Neural progenitor cell (in vitro differentiated cells): ENCODE data around the gene ASXL2. TPM values are rescaled to one million over a fixed set of nuclear protein-coding genes. Genes with fewer than 3 reads are reported as not detected.
"Not testable (repeated sequence)": the region's sequence is repeated elsewhere in the genome, so short reads cannot be mapped to it uniquely, and the experiment has no call there.

Experiments used
- DNase-seq: peaks from one replicate; pipeline ENCODE4 v3.0.0-alpha.2; 2016; ENCODE audit warnings: low spot score
- H2AFZ ChIP-seq: fragments of 200-600 bp; sonication (generic); replicated peaks from 2 replicates; pipeline ENCODE4 v1.6.1; 2016; ENCODE audit warnings: antibody characterized with exemption
- H3F3A ChIP-seq: fragments of 200-600 bp; sonication (generic); 2 replicates; pipeline ENCODE4 v1.6.1; 2016; ENCODE audit warnings: antibody characterized with exemption, low read depth
- H3K27ac ChIP-seq: fragments of 200-600 bp; sonication (generic); 2 replicates; pipeline ENCODE4 v1.5.1; 2016; ENCODE audit warnings: mild to moderate bottlenecking
- H3K27me3 ChIP-seq: fragments of 200-600 bp; sonication (generic); 2 replicates; pipeline ENCODE4 v1.6.1; 2016; ENCODE audit warnings: mild to moderate bottlenecking, moderate library complexity
- H3K36me3 ChIP-seq: fragments of 200-600 bp; sonication (generic); 2 replicates; pipeline ENCODE4 v1.5.1; 2016
- H3K4me1 ChIP-seq: fragments of 200-600 bp; sonication (generic); 2 replicates; pipeline ENCODE4 v1.6.1; 2016; ENCODE audit warnings: mixed run types
- H3K4me2 ChIP-seq: fragments of 200-600 bp; sonication (generic); 2 replicates; pipeline ENCODE4 v1.6.1; 2016
- H3K4me3 ChIP-seq: fragments of 200-600 bp; sonication (generic); 2 replicates; pipeline ENCODE4 v1.5.1; 2016
- H3K79me2 ChIP-seq: fragments of 200-600 bp; sonication (generic); 2 replicates; pipeline ENCODE4 v1.6.1; 2016; ENCODE audit warnings: low read depth
- H3K9ac ChIP-seq: fragments of 200-600 bp; sonication (generic); 2 replicates; pipeline ENCODE4 v1.6.1; 2016
- H3K9me3 ChIP-seq: fragments of 200-600 bp; sonication (generic); 2 replicates; pipeline ENCODE4 v1.5.1; 2016; ENCODE audit warnings: low read depth
- H4K20me1 ChIP-seq: fragments of 200-600 bp; sonication (generic); 2 replicates; pipeline ENCODE4 v1.6.1; 2016; ENCODE audit warnings: low read depth
- H3K27ac Mint-ChIP-seq: 3 replicates; pipeline ENCODE4 v1.8.0; 2021; ENCODE audit warnings: mixed read lengths
- H3K27me3 Mint-ChIP-seq: 2 replicates; pipeline ENCODE4 v1.8.0; 2022; ENCODE audit warnings: low read depth, mild to moderate bottlenecking, inconsistent platforms, moderate library complexity, mixed read lengths; ENCODE audit not compliant: insufficient read depth
- H3K36me3 Mint-ChIP-seq: 3 replicates; pipeline ENCODE4 v1.8.0; 2021; ENCODE audit warnings: mixed read lengths
- H3K4me1 Mint-ChIP-seq: 3 replicates; pipeline ENCODE4 v1.8.0; 2021; ENCODE audit warnings: mixed read lengths
- H3K4me3 Mint-ChIP-seq: 3 replicates; pipeline ENCODE4 v1.8.0; 2021; ENCODE audit warnings: mild to moderate bottlenecking, moderate library complexity, mixed read lengths
- H3K9me3 Mint-ChIP-seq: 3 replicates; pipeline ENCODE4 v1.8.0; 2020; ENCODE audit warnings: mixed read lengths
- EZH2 ChIP-seq: fragments of 200-600 bp; sonication (generic); IDR thresholded peaks from 2 replicates; pipeline ENCODE4 v1.6.1; 2017; ENCODE audit warnings: antibody characterized with exemption, mild to moderate bottlenecking, moderate library complexity
- EZH2phosphoT487 ChIP-seq: fragments of 200-600 bp; sonication (generic); IDR thresholded peaks from 2 replicates; pipeline ENCODE4 v1.6.1; 2017; ENCODE audit warnings: antibody characterized with exemption
- total RNA-seq: library from RNA; depleted of rRNA; stranded (reverse); fragments of >200 nt; gene quantifications from 2 replicates; pipeline ENCODE4 v1.2.3, GENCODE V29; 2015; ENCODE audit warnings: low replicate concordance
- TF ChIP-seq, protein P1 (sequence below): fragments of 200-600 bp; sonication (generic); IDR thresholded peaks from 2 replicates; pipeline ENCODE4 v1.5.1; 2017; ENCODE audit warnings: antibody characterized with exemption, mild to moderate bottlenecking

The ASXL2 gene
- total RNA-seq, 1 donor from 2014 or later = 8.7 TPM

- Histone ChIP-seq H3K9ac (no peak overlapping the region), H3K79me2 (no peaks in the 10 kb centered on the region), H3K27ac (no peak overlapping the region), H4K20me1 (no peaks in the 10 kb centered on the region), H2AFZ (no peak overlapping the region), H3F3A (no peaks in the 10 kb centered on the region), H3K36me3 (no peaks in the 10 kb centered on the region), H3K4me2 (no peak overlapping the region), H3K9me3 (no peaks in the 10 kb centered on the region), H3K4me3 (no peak overlapping the region), H3K27me3 (no peaks in the 10 kb centered on the region), H3K4me1 (peaks cover 9% of the 10 kb centered on the region)
- Mint-ChIP-seq H3K27ac (no peak overlapping the region), H3K36me3 (no peaks in the 10 kb centered on the region), H3K27me3 (peaks cover 5% of the 10 kb centered on the region), H3K9me3 (peaks cover 5% of the 10 kb centered on the region), H3K4me3 (no peak overlapping the region), H3K4me1 (peaks cover 12% of the 10 kb centered on the region)
- TF ChIP-seq EZH2 (no peak), EZH2phosphoT487 (no peak)
- TF ChIP-seq, protein P1, sequence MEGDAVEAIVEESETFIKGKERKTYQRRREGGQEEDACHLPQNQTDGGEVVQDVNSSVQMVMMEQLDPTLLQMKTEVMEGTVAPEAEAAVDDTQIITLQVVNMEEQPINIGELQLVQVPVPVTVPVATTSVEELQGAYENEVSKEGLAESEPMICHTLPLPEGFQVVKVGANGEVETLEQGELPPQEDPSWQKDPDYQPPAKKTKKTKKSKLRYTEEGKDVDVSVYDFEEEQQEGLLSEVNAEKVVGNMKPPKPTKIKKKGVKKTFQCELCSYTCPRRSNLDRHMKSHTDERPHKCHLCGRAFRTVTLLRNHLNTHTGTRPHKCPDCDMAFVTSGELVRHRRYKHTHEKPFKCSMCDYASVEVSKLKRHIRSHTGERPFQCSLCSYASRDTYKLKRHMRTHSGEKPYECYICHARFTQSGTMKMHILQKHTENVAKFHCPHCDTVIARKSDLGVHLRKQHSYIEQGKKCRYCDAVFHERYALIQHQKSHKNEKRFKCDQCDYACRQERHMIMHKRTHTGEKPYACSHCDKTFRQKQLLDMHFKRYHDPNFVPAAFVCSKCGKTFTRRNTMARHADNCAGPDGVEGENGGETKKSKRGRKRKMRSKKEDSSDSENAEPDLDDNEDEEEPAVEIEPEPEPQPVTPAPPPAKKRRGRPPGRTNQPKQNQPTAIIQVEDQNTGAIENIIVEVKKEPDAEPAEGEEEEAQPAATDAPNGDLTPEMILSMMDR = no peak
- DNase-seq = no peak
Measured at GRCh38 chr2:25709349-25709748, 168.9 kb downstream of the ASXL2 start.

DNA sequence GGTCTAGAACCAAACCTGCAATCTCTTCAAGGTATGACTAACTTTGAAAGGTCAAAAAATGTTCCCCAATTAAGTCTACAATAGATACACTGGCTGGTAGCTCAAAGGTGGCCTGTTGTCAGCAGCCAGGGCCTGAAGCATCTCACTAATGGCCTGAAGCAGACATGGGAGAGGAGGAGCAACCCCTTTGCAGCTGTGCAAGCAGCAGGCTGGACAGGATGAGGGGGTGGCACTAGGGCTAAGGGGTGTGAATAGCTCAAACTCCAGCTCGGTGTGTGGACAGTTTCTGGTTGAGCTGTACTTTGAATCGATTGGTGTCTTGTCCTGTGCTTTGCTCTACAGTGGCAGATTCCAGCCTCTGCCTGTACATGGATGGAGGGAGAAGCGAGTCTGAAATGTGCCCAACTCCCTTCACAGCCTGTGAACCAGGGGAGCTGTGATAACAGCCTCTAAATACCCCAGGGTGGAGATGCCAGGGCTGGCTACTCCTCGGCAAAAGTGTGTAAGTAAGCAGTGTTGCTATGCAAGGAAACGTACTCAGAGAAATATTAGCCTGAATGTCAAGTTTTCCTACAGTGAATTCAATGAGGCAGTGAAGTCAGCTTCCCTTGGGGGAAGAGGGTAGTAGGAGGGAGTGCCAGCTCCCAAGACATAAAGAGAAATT is 170.2 kb downstream of the ASXL2 start:
- no peaks in the 10 kb centered on the region for H3K36me3 ChIP-seq
- H2AFZ ChIP-seq = peak overlapping the region; percentile 52
- no peaks in the 10 kb centered on the region for H3F3A ChIP-seq
- peaks cover 9% of the 10 kb centered on the region for H3K4me1 ChIP-seq
- peaks cover 12% of the 10 kb centered on the region for H3K4me1 Mint-ChIP-seq
- no peak overlapping the region for H3K4me3 ChIP-seq
- no peaks in the 10 kb centered on the region for H3K36me3 Mint-ChIP-seq
- H3K27ac Mint-ChIP-seq = peak overlapping the region; percentile 36
- H3K27me3 ChIP-seq = no peaks in the 10 kb centered on the region
- no peak for DNase-seq
- peaks cover 5% of the 10 kb centered on the region for H3K9me3 Mint-ChIP-seq
- no peaks in the 10 kb centered on the region for H3K79me2 ChIP-seq
- no peaks in the 10 kb centered on the region for H3K9me3 ChIP-seq
- no peak overlapping the region for H3K4me2 ChIP-seq
- H4K20me1 ChIP-seq = no peaks in the 10 kb centered on the region
- no peak overlapping the region for H3K27ac ChIP-seq
- TF ChIP-seq EZH2 = no peak
- no peak for TF ChIP-seq EZH2phosphoT487
- TF ChIP-seq, protein P1 = no peak
- H3K9ac ChIP-seq = no peak overlapping the region
- H3K27me3 Mint-ChIP-seq = peaks cover 5% of the 10 kb centered on the region
- H3K4me3 Mint-ChIP-seq = no peak overlapping the region

GRCh38 chr2:25705575-25705974 is 172.7 kb downstream of the ASXL2 start:
- not testable (repeated sequence) for H3K4me1 ChIP-seq, H3K9me3 ChIP-seq, H3K79me2 ChIP-seq, H3K4me3 Mint-ChIP-seq, H3K4me3 ChIP-seq, H3K9me3 Mint-ChIP-seq, H3F3A ChIP-seq, H3K9ac ChIP-seq, H4K20me1 ChIP-seq, H3K27me3 Mint-ChIP-seq, H3K36me3 ChIP-seq, H2AFZ ChIP-seq, H3K27me3 ChIP-seq, H3K4me1 Mint-ChIP-seq, DNase-seq, H3K27ac ChIP-seq, H3K27ac Mint-ChIP-seq, H3K4me2 ChIP-seq, H3K36me3 Mint-ChIP-seq

DNA sequence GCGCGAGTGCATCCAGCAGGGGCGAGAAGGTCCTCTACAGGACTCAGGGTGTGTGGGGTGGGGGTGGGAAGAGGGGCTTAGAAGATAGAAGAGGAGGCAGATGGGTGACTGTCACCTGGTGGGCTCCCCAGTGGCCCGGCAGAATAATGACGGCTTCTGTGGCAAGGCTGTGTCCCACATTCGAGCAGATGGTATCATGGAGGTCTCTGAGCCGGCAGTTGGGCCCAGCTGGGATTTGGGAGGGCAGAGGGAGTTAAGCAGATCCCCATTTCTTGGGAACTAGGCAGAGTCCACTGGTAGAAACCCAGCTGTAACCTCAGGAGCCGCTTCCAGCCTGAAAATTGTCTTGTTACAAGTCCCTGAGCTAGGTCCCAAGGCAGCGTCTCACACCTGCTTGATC is 176.5 kb downstream of the ASXL2 start:
- Histone ChIP-seq H2AFZ (no peak overlapping the region), H3K27ac (no peak overlapping the region), H4K20me1 (no peaks in the 10 kb centered on the region), H3K9me3 (no peaks in the 10 kb centered on the region), H3K36me3 (no peaks in the 10 kb centered on the region), H3K4me3 (no peak overlapping the region), H3F3A (peaks cover 13% of the 10 kb centered on the region), H3K4me1 (peaks cover 19% of the 10 kb centered on the region), H3K9ac (no peak overlapping the region), H3K4me2 (no peak overlapping the region), H3K79me2 (no peaks in the 10 kb centered on the region), H3K27me3 (no peaks in the 10 kb centered on the region)
- H3K9me3 Mint-ChIP-seq = peaks cover 5% of the 10 kb centered on the region
- no peak overlapping the region for H3K27ac Mint-ChIP-seq
- H3K27me3 Mint-ChIP-seq = peaks cover 2% of the 10 kb centered on the region
- peaks cover 5% of the 10 kb centered on the region for H3K4me1 Mint-ChIP-seq
- no peak overlapping the region for H3K4me3 Mint-ChIP-seq
- H3K36me3 Mint-ChIP-seq = no peaks in the 10 kb centered on the region
- no peak for DNase-seq
- TF ChIP-seq EZH2 (no peak), EZH2phosphoT487 (no peak)
- TF ChIP-seq, protein P1 = no peak
